Measurements from ENCODE around the gene RBBP7. TPM values are rescaled to one million over a fixed set of nuclear protein-coding genes. Genes with fewer than 3 reads are reported as not detected.
A peak's percentile ranks its signal among the peaks of the same experiment; 100 is the strongest.

RBBP7 gene
- 100 to 1,000 TPM; 166 to 283 (median 266) TPM for polyA plus RNA-seq (ENCODE audit: insufficient read depth in 1 of 5, insufficient read length in 5 of 5, low replicate concordance in 1 of 5)
- long read RNA-seq, donor 1, transcript RBBP7-201 (4 exons, 858 nt) = minor isoform, 5 of 99 reads
- long read RNA-seq, donor 1, transcript RBBP7-203 (12 exons, 2,333 nt) = major isoform, 57 of 99 reads
- long read RNA-seq, donor 1, partial matches to known transcripts = 34 of 99 reads
- long read RNA-seq, donor 1, other reads (novel, unspliced or antisense) = 0 of 99 reads
- long read RNA-seq, donor 2, transcript RBBP7-203 (12 exons, 2,333 nt) = major isoform, 40 of 61 reads
- long read RNA-seq, donor 2, partial matches to known transcripts = 17 of 61 reads
- long read RNA-seq, donor 2, other reads (novel, unspliced or antisense) = 0 of 61 reads
- long read RNA-seq, donor 3, transcript RBBP7-203 (12 exons, 2,333 nt) = major isoform, 34 of 63 reads
- long read RNA-seq, donor 3, partial matches to known transcripts = 25 of 63 reads
- long read RNA-seq, donor 3, other reads (novel, unspliced or antisense) = 0 of 63 reads
- long read RNA-seq, donor 4, transcript RBBP7-203 (12 exons, 2,333 nt) = major isoform, 26 of 50 reads
- long read RNA-seq, donor 4, transcript RBBP7-201 (4 exons, 858 nt) = minor isoform, 7 of 50 reads
- long read RNA-seq, donor 4, partial matches to known transcripts = 13 of 50 reads
- long read RNA-seq, donor 4, other reads (novel, unspliced or antisense) = 0 of 50 reads
- long read RNA-seq, donor 5, transcript RBBP7-203 (12 exons, 2,333 nt) = major isoform, 58 of 118 reads
- long read RNA-seq, donor 5, transcript RBBP7-201 (4 exons, 858 nt) = minor isoform, 5 of 118 reads
- long read RNA-seq, donor 5, partial matches to known transcripts = 51 of 118 reads
- long read RNA-seq, donor 5, other reads (novel, unspliced or antisense) = 0 of 118 reads
- long read RNA-seq, donor 6, transcript RBBP7-203 (12 exons, 2,333 nt) = major isoform, 39 of 98 reads
- long read RNA-seq, donor 6, transcript RBBP7-201 (4 exons, 858 nt) = minor isoform, 5 of 98 reads
- long read RNA-seq, donor 6, partial matches to known transcripts = 49 of 98 reads
- long read RNA-seq, donor 6, other reads (novel, unspliced or antisense) = 0 of 98 reads
- long read RNA-seq, donor 7, transcript RBBP7-203 (12 exons, 2,333 nt) = major isoform, 42 of 90 reads
- long read RNA-seq, donor 7, partial matches to known transcripts = 41 of 90 reads
- long read RNA-seq, donor 7, other reads (novel, unspliced or antisense) = 0 of 90 reads
- long read RNA-seq, donor 8, transcript RBBP7-203 (12 exons, 2,333 nt) = major isoform, 20 of 27 reads
- long read RNA-seq, donor 8, partial matches to known transcripts = 0 of 27 reads
- long read RNA-seq, donor 8, other reads (novel, unspliced or antisense) = 0 of 27 reads

GRCh38 chrX:16870095-16870861 lies at the start of gene RBBP7:
RBBP7 (minus strand) TSS chrX:16870362; CDS start chrX:16870053, 309 bp downstream.
- DNase-seq = peak; percentile 92 to 94

GRCh38 chrX:16918979-16919378 lies 48.8 kb upstream of the RBBP7 start:
- DNase-seq = no peak

GRCh38 chrX:16917120-16917519 lies 47.0 kb upstream of the RBBP7 start:
- DNase-seq = no peak

GRCh38 chrX:16916561-16916960 lies 46.4 kb upstream of the RBBP7 start:
- no peak for DNase-seq

- DNase-seq = no peak
Measured at GRCh38 chrX:16914058-16914457, 43.9 kb upstream of the RBBP7 start.

GRCh38 chrX:16910376-16910775 lies 40.2 kb upstream of the RBBP7 start:
- DNase-seq = no peak

- DNase-seq = no peak
Measured at GRCh38 chrX:16903274-16904022, 33.3 kb upstream of the RBBP7 start.

GRCh38 chrX:16897445-16897844 lies 27.3 kb upstream of the RBBP7 start:
- DNase-seq = no peak

GRCh38 chrX:16892504-16893362 lies 22.6 kb upstream of the RBBP7 start:
- DNase-seq = peak; percentile 51 to 67

GRCh38 chrX:16885628-16886027 lies 15.5 kb upstream of the RBBP7 start:
- DNase-seq = no peak

GRCh38 chrX:16883487-16883804 lies 13.3 kb upstream of the RBBP7 start:
- no peak for DNase-seq

GRCh38 chrX:16882702-16883486 lies 12.7 kb upstream of the RBBP7 start:
- DNase-seq = peak; percentile 49 to 64

GRCh38 chrX:16882169-16882568 lies 12.0 kb upstream of the RBBP7 start:
- DNase-seq = peak in 1 of 2 donors; percentile 21

- DNase-seq = no peak
Measured at GRCh38 chrX:16876696-16877095, 6.5 kb upstream of the RBBP7 start.

GRCh38 chrX:16874458-16875095 lies 4.4 kb upstream of the RBBP7 start:
- DNase-seq = no peak

- DNase-seq = no peak
Measured at GRCh38 chrX:16873106-16873505, 2.9 kb upstream of the RBBP7 start.

GRCh38 chrX:16870862-16871815 lies 977 bp upstream of the RBBP7 start:
- DNase-seq = no peak
